ENCODE measurements around the gene MPPED2.

MPPED2 gene

GRCh38 chr11:30526558-30526957 is 59.6 kb downstream of the MPPED2 start:
- DNase-seq (ENCODE audit: low spot score), result no peak

GRCh38 chr11:30522536-30523243 is 63.5 kb downstream of the MPPED2 start:
- DNase-seq (ENCODE audit: low spot score), result no peak

- DNase-seq (ENCODE audit: low spot score), result no peak
Observed at GRCh38 chr11:30521297-30522071, 64.7 kb downstream of the MPPED2 start.

- DNase-seq (ENCODE audit: low spot score), result no peak
Observed at GRCh38 chr11:30513087-30513486, 73.1 kb downstream of the MPPED2 start.

- DNase-seq (ENCODE audit: low spot score), result no peak
Observed at GRCh38 chr11:30511408-30511807, 74.7 kb downstream of the MPPED2 start.

GRCh38 chr11:30510750-30511149 is 75.4 kb downstream of the MPPED2 start:
- DNase-seq (ENCODE audit: low spot score), result no peak

- peak; percentile 14 for DNase-seq (ENCODE audit: low spot score)
Observed at GRCh38 chr11:30509364-30509763, 76.8 kb downstream of the MPPED2 start.

- DNase-seq (ENCODE audit: low spot score), result no peak
Observed at GRCh38 chr11:30508594-30508993, 77.6 kb downstream of the MPPED2 start.

- DNase-seq (ENCODE audit: low spot score), result no peak
Observed at GRCh38 chr11:30505603-30506002, 80.5 kb downstream of the MPPED2 start.

- DNase-seq (ENCODE audit: low spot score), result no peak
Observed at GRCh38 chr11:30504468-30504867, 81.7 kb downstream of the MPPED2 start.

- no peak for DNase-seq (ENCODE audit: low spot score)
Observed at GRCh38 chr11:30503156-30503555, 83.0 kb downstream of the MPPED2 start.

GRCh38 chr11:30502305-30502704 is 83.8 kb downstream of the MPPED2 start:
- no peak for DNase-seq (ENCODE audit: low spot score)

GRCh38 chr11:30501744-30502143 is 84.4 kb downstream of the MPPED2 start:
- no peak for DNase-seq (ENCODE audit: low spot score)

- DNase-seq (ENCODE audit: low spot score), result no peak
Observed at GRCh38 chr11:30499940-30500339, 86.2 kb downstream of the MPPED2 start.

- DNase-seq (ENCODE audit: low spot score), result no peak
Observed at GRCh38 chr11:30497600-30497999, 88.6 kb downstream of the MPPED2 start.

- DNase-seq (ENCODE audit: low spot score), result no peak
Observed at GRCh38 chr11:30496935-30497334, 89.2 kb downstream of the MPPED2 start.

- no peak for DNase-seq (ENCODE audit: low spot score)
Observed at GRCh38 chr11:30495437-30495836, 90.7 kb downstream of the MPPED2 start.

GRCh38 chr11:30489511-30489910 is 96.6 kb downstream of the MPPED2 start:
- no peak for DNase-seq (ENCODE audit: low spot score)

- DNase-seq (ENCODE audit: low spot score), result no peak
Observed at GRCh38 chr11:30489076-30489475, 97.1 kb downstream of the MPPED2 start.

GRCh38 chr11:30488304-30488998 is 97.7 kb downstream of the MPPED2 start:
- DNase-seq (ENCODE audit: low spot score), result no peak

- DNase-seq (ENCODE audit: low spot score), result no peak
Observed at GRCh38 chr11:30487200-30487898, 98.8 kb downstream of the MPPED2 start.

- DNase-seq (ENCODE audit: low spot score), result no peak
Observed at GRCh38 chr11:30485756-30486155, 100.4 kb downstream of the MPPED2 start.

All from putamen (tissue), 1 donor.